Progenitor cell of endocrine pancreas (in vitro differentiated cells): ENCODE results near the gene ADGRG6. TPM values are rescaled to one million over a fixed set of nuclear protein-coding genes. Genes with fewer than 3 reads are reported as not detected.

Experiments used
- DNase-seq: peaks from one replicate; pipeline ENCODE4 v3.0.0; 2021; ENCODE audit warnings: low spot score; ENCODE audit not compliant: unreplicated experiment
- H3K27ac Mint-ChIP-seq: 2 replicates; pipeline ENCODE4 v1.8.0; 2021; ENCODE audit warnings: mild to moderate bottlenecking, moderate library complexity, mixed read lengths
- H3K27me3 Mint-ChIP-seq: 2 replicates; pipeline ENCODE4 v1.8.0; 2021; ENCODE audit warnings: mixed read lengths
- H3K36me3 Mint-ChIP-seq: 2 replicates; pipeline ENCODE4 v1.8.0; 2022; ENCODE audit warnings: mixed read lengths; ENCODE audit not compliant: insufficient read depth
- H3K4me1 Mint-ChIP-seq: 2 replicates; pipeline ENCODE4 v1.8.0; 2021; ENCODE audit warnings: low read depth, mixed read lengths
- H3K4me3 Mint-ChIP-seq: 2 replicates; pipeline ENCODE4 v1.8.0; 2021; ENCODE audit warnings: low read depth, mild to moderate bottlenecking, moderate library complexity, mixed read lengths
- H3K9me3 Mint-ChIP-seq: 2 replicates; pipeline ENCODE4 v1.8.0; 2021; ENCODE audit warnings: low read depth, mixed read lengths
- CTCF ChIP-seq: fragments of 200-600 bp; sonication (generic); IDR thresholded peaks from one replicate; pipeline ENCODE4 v1.5.0; 2021; ENCODE audit warnings: antibody characterized with exemption, mild to moderate bottlenecking; ENCODE audit not compliant: unreplicated experiment
- total RNA-seq: library from RNA; stranded (reverse); gene quantifications from 2 replicates; pipeline ENCODE4 v1.2.1, GENCODE V29; 2021

Gene ADGRG6
- total RNA-seq, 1 donor from 2014 or later, result 126 TPM

DNA sequence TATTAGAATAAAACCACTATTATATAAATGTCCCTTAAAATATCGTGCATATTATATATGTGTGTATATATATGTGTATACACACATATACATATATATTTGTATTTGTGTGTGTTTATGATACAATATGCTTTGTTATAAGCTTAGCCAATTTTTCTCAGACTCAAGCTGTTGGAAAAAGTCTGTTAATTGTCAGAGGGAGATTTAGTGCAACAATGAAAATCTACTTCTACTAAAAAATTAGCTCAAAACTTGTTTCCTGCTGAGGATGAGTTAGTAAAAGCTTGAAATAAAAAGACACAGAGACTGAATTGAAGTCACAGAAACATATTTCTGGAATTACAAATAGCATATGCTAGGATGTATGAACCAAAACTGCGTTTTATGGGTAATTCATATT is 79.4 kb downstream of the ADGRG6 start:
- H3K27me3 Mint-ChIP-seq, result no peaks in the 10 kb centered on the region
- peaks cover 6% of the 10 kb centered on the region for H3K36me3 Mint-ChIP-seq
- no peak for TF ChIP-seq CTCF
- H3K27ac Mint-ChIP-seq, result no peak overlapping the region
- peaks cover 52% of the 10 kb centered on the region for H3K4me1 Mint-ChIP-seq
- H3K4me3 Mint-ChIP-seq, result no peak overlapping the region
- DNase-seq, result no peak
- no peaks in the 10 kb centered on the region for H3K9me3 Mint-ChIP-seq

DNA sequence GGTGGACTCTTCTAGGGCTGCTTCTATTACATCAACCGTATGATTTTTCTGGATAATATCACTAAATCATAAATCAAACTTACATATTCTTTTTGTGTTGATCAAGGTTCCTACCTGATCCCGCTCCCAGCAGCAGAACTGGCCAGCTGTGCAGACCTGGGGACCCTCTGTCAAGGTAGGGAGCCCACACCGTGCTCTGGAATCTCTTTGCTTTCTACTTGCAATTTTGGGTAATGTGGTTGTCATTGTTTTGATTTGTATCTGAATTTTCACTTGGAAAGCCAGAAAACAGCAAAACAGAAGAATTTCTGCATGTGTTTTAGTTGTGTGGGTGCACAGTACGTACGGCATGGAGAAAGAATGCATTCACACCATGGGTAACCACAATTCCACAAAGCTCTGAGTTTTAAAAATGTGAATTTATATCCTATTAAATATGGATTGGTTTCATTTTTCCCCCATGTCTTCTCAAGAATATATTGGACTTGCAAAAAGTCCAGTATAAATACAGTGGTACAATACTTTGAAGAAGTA is 80.1 kb downstream of the ADGRG6 start:
- peaks cover 6% of the 10 kb centered on the region for H3K36me3 Mint-ChIP-seq
- H3K4me3 Mint-ChIP-seq, result no peak overlapping the region
- TF ChIP-seq CTCF, result no peak
- H3K9me3 Mint-ChIP-seq, result no peaks in the 10 kb centered on the region
- no peak for DNase-seq
- peaks cover 47% of the 10 kb centered on the region for H3K4me1 Mint-ChIP-seq
- no peak overlapping the region for H3K27ac Mint-ChIP-seq
- no peaks in the 10 kb centered on the region for H3K27me3 Mint-ChIP-seq

GRCh38 chr6:142384519-142385254 is 82.9 kb downstream of the ADGRG6 start:
- H3K4me3 Mint-ChIP-seq, result no peak overlapping the region
- peaks cover 30% of the 10 kb centered on the region for H3K4me1 Mint-ChIP-seq
- no peak overlapping the region for H3K27ac Mint-ChIP-seq
- H3K9me3 Mint-ChIP-seq, result no peaks in the 10 kb centered on the region
- peaks cover 6% of the 10 kb centered on the region for H3K36me3 Mint-ChIP-seq
- no peaks in the 10 kb centered on the region for H3K27me3 Mint-ChIP-seq
- no peak for DNase-seq
- no peak for TF ChIP-seq CTCF

- Mint-ChIP-seq H3K9me3 (no peaks in the 10 kb centered on the region), H3K27me3 (no peaks in the 10 kb centered on the region), H3K4me1 (peaks cover 23% of the 10 kb centered on the region), H3K4me3 (no peak overlapping the region), H3K36me3 (peaks cover 2% of the 10 kb centered on the region), H3K27ac (no peak overlapping the region)
- TF ChIP-seq CTCF, result no peak
- no peak for DNase-seq
Measured at GRCh38 chr6:142385352-142385751, 83.5 kb downstream of the ADGRG6 start.

DNA sequence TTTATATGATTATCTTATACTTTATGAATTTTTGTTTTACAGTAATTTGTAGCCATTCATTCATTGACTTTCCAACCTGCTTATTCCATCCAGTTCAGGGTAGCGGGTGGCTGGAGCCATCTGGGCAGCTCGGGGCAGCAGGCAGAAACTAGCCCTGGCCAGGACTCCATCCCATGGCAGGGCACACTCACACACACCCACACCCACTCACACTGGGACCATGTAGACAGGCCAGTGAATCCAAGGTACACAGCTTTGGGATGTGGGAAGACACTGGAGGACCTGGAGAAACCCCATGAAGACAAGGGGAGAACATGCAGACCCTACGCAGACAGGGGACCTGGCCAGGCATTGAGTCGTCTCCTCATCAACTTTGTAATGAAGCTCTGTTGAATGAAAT is 84.8 kb downstream of the ADGRG6 start:
- H3K9me3 Mint-ChIP-seq, result no peaks in the 10 kb centered on the region
- peaks cover 18% of the 10 kb centered on the region for H3K4me1 Mint-ChIP-seq
- H3K4me3 Mint-ChIP-seq, result no peak overlapping the region
- DNase-seq, result no peak
- H3K27ac Mint-ChIP-seq, result no peak overlapping the region
- TF ChIP-seq CTCF, result no peak
- no peaks in the 10 kb centered on the region for H3K27me3 Mint-ChIP-seq
- H3K36me3 Mint-ChIP-seq, result peaks cover 2% of the 10 kb centered on the region
